NCI-H510A (cell line): ENCODE results near the gene PTPRF.

Experiments used
- DNase-seq: peaks from one replicate; lab custom pipeline; 2025; lab: John Stamatoyannopoulos, UW

The PTPRF gene

DNA sequence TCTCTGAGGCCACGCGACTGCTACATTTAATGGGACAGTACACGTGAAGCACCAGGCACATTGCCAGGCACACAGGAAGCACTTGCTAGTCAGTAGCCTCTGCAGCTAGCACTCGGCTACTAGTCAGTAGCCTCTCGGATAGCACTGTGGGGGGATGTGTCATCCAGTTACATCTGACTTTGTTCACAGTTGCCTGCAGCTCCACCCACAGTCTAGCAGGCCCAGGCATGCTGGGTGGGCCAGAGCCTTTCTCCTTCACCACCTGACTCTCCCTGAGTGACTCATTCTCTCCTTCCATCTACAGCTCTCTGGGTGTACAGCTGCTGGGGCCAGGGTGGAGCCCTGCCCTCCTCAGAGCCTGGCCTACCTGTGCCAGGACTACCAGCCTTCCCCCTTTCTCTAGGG, 51.5 kb downstream of the PTPRF start:
- DNase-seq, result peak; percentile 100

DNA sequence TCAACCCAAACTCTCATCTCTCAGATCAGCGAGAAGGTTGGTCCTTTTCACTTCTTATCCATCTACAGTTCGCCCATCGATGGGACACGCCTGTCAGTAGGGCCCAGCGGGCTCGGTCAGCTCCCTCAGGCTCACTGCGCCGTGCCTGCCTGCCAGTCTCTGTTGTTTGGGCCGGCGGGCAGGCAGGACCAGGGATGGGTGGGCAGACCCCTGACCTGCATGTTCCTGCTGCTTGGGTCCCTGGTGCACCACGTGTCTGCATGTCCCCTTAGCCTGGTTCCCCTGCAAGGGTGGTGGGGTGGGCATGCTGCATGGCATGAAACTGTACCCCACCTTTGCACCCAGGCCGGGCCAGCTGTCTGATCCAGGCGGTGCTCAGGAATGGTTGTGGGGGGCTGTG, 52.4 kb downstream of the PTPRF start:
- no peak for DNase-seq

DNA sequence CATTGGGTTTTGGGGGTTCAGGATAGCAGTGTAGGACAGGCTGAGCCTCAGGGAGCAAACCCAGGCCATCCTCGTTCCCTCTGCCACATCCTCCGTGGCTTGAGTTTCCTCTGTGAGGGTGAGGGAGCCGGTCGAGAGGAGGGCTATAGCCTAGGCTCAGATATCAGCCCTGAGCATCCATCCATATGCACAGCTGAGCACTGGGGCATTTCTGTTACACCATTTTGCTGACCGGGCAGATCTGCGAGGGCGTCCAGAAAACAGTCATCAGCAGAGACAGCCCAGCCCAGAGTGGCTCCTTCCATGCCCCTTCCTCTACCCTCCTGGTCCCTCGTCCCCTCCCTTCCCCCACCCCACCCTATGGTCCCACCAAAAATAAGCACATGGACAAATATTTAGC, 53.5 kb downstream of the PTPRF start:
- peak; percentile 87 for DNase-seq

DNA sequence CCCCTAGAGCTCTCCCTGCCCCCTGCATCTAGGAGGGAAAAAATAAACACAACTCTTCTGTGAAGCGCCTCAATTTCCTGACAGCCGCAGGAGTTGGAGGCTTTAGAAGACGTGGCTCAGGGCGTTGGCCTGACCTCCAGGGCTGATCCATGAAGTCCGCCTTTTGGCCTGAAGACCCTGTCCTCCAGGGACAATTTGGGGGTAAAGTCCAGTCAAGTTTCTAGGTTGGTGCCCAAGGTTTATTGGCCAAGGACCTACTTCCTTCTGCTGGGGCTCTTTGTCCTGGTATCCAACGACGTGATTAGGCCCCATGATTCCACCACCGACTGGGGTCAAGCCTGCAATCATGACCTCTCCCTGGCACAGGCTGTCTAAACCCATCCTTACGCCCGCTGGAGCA, 54.9 kb downstream of the PTPRF start:
- DNase-seq, result no peak

DNA sequence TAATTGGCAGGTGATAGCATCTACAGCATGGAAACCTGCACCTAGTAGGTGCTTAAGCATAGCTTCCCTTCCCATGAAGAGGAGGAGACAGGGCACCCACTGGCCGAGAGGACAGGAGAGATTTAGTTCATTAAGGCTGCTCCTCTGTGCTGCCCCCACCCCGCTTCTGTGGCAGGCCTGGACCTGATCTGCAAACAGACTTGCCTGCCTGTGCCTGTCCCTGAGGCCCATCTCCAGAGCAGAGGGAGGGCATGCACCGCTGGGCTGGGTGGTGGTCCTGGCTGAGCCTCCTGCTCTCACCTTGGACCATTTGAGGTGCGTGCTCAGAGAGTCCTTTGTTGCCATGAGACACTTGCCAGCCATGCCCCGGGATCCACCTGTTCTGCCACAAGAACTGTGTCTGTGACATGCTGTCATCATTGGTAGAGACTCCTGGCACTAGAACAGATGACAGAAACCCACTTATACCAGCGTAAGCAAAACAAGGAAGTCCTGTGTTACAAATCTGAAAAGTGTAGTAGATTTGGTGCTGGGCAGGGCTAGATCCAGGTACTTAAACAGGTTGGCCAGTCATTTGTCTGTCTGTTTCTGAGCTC, 55.6 kb downstream of the PTPRF start:
- DNase-seq, result peak; percentile 96

DNA sequence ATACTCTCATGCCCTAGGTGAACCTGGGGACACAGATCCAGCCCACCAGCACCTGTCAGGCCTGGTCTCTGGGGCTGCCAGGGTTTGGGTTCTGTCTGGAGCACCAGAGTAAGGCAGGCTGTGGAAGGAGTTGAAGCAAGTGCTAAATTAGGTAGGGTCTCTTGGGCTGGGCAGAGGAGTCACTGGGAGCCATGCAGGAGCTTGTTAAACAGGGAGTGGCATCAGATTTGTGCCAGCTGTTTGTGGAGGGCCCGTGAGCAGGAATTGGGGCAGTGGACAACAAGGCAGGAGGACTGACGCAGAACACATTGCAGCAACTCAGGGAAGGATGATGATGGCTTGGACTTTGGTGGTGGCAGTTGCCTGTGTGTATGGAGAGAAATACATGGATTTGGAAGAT, 56.3 kb downstream of the PTPRF start:
- DNase-seq, result no peak

DNA sequence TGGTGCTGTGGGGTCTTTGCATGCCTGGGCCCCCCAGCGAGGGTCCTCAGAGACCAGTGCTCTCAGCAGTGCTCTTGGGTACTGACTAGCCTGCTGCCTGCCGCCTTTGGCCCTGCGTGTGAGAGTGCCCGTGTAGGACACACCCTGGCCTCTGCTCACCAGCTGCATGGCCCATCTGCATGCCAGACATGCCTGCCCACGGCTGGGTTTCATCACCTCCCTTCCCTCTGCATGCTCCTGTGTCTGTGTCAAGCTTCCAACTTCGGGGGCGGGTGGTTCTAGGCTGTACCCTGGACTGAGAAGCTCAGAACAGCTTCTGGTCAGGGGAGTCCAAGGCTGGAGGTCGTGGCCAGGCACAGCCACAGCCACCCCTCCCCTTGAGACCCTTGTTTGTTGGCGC, 56.9 kb downstream of the PTPRF start:
- no peak for DNase-seq

DNA sequence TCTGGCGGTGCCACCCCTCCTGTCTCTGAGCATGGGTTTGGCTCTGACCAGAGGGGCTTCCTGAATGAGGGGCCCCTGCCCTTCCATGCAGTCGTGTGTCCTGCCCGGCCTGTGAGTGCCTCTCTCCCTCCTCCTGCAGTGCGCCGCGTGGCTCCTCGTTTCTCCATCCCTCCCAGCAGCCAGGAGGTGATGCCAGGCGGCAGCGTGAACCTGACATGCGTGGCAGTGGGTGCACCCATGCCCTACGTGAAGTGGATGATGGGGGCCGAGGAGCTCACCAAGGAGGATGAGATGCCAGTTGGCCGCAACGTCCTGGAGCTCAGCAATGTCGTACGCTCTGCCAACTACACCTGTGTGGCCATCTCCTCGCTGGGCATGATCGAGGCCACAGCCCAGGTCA, 57.9 kb downstream of the PTPRF start:
- DNase-seq, result no peak

DNA sequence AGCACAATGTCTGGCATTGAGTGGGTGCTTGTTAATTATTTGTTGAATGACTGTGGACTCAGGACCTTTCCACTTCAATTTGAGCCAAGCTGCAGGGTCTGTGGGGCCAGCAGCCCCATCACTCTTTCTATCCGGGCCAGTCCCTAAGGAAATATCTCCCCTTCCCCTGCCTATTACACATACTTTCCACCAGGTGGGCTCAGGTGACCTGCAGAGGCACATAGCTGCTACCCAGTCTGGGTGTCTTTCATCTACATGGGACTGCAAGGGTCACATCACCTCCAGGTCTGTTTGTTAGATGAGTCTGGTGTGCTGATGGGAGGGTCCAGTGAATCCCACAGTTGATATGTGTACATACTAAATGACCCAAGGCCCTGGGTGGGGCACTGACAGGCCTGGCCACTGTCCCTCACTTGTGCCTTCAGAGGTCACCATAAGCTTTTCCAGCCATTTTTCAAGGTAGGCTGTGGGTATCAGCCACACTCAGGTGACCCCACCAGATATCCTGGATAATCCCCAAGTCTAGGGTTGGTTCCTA, 59.8 kb downstream of the PTPRF start:
- no peak for DNase-seq

DNA sequence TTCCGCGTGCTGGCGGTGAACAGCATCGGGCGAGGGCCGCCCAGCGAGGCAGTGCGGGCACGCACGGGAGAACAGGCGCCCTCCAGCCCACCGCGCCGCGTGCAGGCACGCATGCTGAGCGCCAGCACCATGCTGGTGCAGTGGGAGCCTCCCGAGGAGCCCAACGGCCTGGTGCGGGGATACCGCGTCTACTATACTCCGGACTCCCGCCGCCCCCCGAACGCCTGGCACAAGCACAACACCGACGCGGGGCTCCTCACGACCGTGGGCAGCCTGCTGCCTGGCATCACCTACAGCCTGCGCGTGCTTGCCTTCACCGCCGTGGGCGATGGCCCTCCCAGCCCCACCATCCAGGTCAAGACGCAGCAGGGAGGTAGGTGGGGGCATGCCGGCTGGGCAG, 60.5 kb downstream of the PTPRF start:
- DNase-seq, result no peak

DNA sequence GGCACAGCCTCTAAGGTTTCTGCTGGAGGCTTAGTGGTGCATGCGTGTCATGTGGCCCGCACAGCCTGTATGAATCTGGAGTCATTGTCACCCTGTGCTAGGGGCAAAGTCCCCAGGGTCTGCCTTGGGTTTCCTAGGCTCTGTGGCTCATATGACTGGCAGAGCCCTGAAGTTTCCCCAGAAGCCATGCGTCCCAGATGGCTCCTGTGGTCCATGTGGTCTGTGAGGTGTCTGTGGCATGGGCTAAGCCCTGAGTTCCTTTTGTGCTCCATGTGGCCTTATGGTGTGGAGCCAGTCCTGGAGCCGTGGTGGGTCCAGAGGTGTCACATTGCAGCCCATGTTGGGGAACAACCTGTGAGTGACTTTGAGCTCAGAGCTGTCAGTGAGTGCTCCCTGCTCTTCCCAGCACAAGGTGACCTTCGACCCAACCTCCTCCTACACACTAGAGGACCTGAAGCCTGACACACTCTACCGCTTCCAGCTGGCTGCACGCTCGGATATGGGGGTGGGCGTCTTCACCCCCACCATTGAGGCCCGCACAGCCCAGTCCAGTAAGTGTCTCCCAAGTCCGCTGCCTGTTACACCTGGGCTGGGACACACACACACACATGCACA, 61.5 kb downstream of the PTPRF start:
- DNase-seq, result no peak

DNA sequence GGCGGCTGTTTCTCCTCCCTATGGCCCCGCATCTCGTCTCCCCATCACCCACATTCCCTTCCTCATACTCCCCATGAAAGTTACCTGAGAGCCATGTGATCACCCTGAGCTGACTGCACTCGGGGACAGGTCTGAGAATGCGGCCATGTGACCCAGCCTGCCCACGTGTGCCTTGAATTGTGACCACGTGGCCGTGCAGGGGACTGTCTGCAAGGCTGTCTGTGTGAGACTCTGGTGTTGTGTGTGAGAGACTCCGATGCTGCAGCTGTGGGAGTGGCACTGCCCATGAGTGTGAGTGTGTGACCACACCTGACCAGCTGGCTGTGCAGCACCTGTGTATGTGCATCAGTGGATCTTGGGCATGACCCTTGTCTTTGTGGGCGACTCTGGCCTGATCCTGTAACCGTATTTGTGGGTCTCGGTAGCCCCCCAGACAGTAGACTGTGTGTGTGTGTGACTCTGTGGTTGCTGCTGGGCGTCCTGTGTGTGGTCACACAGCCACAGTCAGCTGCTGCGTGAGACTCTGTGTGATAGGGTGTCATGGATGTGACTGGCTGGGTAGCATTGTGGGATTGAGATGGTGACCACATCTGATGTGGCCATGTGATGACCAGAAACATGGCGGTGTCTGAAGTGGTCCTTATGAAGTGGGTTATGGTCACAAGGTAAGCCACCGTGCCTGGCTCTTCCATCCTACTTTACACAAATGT, 62.4 kb downstream of the PTPRF start:
- no peak for DNase-seq

DNA sequence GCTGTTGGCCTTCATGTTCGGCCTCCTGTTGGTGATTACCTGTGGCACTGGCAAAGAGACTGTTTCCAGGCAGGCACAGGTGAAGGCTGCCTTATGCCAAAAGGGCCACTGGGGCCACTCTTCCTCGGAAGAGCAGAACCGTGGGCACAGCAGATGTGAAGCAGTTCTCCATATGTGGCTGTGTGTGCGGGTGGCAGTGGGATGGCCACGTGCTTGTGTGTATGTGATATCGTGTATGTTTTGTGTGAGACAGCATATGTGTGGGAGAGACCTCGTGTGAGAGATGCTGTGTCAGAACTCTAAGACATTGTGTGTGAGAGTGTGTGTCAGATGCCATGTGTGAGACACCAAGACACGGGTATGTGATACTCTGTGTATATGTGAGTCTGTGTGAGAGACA, 65.9 kb downstream of the PTPRF start:
- no peak for DNase-seq

DNA sequence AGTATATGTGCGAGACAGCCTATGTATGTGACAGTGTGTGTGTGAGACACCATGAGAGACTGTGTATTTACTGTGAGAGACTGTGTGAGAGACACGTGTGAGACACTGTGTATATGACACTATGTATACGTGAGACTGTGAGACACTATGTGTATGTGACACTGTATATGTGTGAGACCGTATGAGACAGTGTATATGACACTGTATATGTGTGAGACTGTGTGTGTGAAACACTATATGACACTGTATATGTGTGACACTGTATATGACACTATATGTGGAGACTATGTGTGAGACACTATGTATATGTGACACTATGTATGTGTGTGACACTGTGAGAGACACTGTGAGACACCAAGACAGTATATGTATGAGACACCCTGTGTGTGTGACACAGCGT, 66.3 kb downstream of the PTPRF start:
- DNase-seq, result no peak

DNA sequence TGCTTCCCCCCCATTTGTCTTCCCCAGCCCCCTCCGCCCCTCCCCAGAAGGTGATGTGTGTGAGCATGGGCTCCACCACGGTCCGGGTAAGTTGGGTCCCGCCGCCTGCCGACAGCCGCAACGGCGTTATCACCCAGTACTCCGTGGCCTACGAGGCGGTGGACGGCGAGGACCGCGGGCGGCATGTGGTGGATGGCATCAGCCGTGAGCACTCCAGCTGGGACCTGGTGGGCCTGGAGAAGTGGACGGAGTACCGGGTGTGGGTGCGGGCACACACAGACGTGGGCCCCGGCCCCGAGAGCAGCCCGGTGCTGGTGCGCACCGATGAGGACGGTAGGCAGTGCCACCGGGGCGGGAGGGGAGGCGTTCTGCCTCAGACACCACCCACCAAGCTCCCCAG, 67.0 kb downstream of the PTPRF start:
- DNase-seq, result no peak

DNA sequence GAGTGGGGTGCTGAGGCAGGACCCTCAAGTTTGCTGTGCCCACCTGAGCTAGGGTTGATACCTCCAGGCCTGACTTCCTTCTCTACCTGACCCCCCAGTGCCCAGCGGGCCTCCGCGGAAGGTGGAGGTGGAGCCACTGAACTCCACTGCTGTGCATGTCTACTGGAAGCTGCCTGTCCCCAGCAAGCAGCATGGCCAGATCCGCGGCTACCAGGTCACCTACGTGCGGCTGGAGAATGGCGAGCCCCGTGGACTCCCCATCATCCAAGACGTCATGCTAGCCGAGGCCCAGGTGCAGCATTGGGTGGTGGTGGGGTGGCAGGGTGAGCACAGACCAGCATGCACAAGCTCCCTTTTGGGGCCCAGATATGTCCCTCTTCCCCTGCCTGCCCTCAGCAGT, 67.9 kb downstream of the PTPRF start:
- no peak for DNase-seq

DNA sequence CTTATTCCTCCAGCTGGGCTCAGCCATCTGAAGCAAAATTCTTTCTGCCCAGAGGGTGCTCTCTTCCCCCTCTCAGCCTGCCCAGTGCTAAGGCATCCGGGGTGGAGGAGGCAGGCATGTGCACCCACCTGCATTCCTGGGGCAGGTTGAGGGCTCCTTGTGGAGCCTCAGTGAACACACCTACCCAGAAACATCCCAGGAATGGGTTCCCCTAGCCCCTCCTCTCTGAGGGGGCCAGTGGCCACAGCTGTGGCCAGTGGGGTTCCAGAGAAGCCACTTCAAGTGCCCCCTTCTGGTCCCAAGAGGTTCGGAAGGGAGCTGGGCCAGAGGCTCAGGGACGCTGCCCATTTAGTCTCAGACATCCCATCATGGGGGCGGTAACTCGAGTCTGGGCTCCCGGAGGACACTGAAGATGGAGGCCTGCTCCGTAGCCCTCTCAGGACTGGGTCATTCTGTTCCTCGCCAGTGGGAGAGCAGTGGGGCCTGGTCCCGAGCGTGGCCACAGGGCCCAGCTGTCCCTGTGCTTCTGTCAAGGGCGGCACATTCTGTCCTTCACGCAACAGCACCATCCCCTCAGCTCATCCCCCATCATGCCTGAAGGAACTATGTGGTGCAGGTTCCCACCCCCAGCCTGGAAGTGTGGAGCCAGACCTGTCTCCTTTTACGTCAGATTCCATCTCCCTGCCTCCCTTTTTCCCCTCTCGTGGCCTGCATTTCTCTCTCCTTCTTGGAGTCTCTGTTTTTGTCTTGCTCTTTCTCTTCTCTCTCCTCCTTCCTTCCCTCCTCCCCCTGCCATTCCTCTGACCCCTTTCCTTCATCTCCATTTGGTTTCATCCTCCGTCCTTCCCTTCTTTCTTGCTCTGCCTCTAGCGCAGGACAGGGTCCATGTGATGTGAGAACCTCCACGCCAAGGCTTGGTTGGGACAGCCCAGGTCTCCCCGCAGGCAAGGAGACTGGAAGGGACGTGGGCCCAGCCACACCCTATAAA, 69.6 kb downstream of the PTPRF start:
- DNase-seq, result no peak

DNA sequence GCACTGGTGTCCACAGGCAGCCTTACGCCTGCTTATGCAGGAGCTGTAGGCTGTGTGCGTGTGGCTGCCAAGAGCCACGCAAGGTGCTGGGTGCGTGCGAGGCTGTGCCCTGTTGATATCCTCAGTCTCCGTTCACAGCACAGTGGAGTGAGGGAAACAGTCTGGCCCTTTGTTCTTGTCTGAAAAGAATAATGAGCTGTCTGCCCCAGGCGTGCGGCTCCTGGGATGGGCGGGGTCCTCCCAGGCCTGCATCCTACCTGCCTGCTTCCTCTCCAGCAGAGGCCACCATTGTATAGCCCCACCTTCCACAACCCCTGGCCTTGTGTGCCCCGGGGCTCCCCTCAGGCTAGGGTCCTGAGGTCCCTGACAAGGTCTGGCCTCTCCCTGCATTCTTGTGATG, 72.3 kb downstream of the PTPRF start:
- no peak for DNase-seq

DNA sequence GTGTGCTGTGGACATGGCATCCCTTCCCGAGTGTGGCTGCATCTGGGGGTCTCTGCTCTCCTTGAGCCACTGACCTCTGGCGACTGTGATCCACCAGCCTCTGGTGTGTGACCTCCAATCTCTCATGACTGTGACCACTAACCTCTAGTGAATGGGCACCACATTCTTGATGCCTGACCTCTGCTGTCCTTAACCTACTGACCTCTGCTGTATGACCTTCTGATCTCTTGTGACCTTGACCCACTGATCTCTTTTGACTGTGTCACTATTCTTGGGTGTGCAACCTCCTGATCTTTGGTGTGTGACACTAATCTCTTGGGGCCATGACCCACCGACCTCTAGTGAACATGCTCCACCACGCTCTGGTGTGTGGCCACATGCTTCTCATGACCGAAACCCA, 73.5 kb downstream of the PTPRF start:
- DNase-seq, result no peak

DNA sequence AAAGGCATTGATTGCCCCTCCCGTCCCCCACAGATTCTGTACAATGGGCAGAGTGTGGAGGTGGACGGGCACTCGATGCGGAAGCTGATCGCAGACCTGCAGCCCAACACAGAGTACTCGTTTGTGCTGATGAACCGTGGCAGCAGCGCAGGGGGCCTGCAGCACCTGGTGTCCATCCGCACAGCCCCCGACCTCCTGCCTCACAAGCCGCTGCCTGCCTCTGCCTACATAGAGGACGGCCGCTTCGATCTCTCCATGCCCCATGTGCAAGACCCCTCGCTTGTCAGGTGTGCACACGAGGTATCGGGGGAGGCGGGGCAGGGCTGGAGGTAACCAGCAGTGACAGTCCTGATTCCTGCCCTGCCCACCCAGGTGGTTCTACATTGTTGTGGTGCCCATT, 74.5 kb downstream of the PTPRF start:
- DNase-seq, result no peak

DNA sequence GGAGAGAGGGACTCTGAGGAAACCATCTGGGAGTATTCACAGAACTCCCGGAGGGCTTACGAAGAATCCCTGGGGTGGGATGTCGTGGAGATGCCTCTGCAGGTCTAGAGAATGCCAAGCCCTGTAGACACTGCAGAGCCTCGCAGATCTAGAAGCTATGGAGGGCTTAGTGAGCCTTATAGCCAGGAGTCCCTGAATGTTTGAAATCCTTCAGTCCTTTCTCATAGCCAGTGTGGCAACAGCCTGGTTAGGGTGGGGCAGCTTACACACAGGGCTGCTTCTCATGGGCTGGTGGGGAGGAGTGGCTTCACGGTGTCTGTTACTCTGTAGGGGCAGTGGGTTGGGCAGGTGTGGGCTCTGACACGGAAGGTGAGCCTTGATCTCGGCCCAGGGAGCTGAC, 75.1 kb downstream of the PTPRF start:
- no peak for DNase-seq

DNA sequence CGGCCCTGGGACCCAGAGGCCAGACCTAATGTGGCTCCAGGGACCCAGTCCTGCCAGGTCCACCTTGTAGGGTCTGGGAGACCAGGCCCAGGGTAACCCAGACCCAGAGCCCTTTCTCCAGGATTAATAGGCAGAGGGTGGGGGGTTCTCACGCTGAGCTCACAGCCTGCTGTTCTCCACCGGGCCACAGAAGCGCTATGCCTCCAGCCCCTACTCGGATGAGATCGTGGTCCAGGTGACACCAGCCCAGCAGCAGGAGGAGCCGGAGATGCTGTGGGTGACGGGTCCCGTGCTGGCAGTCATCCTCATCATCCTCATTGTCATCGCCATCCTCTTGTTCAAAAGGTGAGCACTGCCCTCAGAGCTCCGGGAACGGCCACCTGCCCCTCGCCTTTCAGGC, 75.9 kb downstream of the PTPRF start:
- DNase-seq, result no peak
